MM.1S (cell line): ENCODE data around the gene RAD54L.
"Not testable (repeated sequence)": the region's sequence is repeated elsewhere in the genome, so short reads cannot be mapped to it uniquely, and the experiment has no call there.

Experiments
- DNase-seq: peaks from one replicate; pipeline ENCODE4 v3.0.0-alpha.2; 2015
- H2AFZ ChIP-seq: fragments of 300-600 bp; sonication (generic); 2 replicates; pipeline ENCODE4 v1.6.0; 2016; ENCODE audit warnings: antibody characterized with exemption, low read length
- H3F3A ChIP-seq: fragments of 300-600 bp; sonication (generic); 2 replicates; pipeline ENCODE4 v1.6.1; 2016; ENCODE audit warnings: mild to moderate bottlenecking, antibody characterized with exemption, low read length, moderate library complexity, mixed read lengths; ENCODE audit not compliant: insufficient read depth
- H3K27ac ChIP-seq: fragments of 300-600 bp; sonication (generic); 2 replicates; pipeline ENCODE4 v1.5.1; 2016; ENCODE audit warnings: mild to moderate bottlenecking, low read length
- H3K27me3 ChIP-seq: fragments of 300-600 bp; sonication (generic); replicated peaks from 2 replicates; pipeline ENCODE4 v1.6.0; 2016; ENCODE audit warnings: low read length; ENCODE audit not compliant: insufficient read depth
- H3K36me3 ChIP-seq: fragments of 300-600 bp; sonication (generic); replicated peaks from 2 replicates; pipeline ENCODE4 v1.6.1; 2016; ENCODE audit warnings: mild to moderate bottlenecking, low read length, mixed read lengths; ENCODE audit not compliant: insufficient read depth
- H3K4me1 ChIP-seq: fragments of 300-600 bp; sonication (generic); 2 replicates; pipeline ENCODE4 v1.6.1; 2016; ENCODE audit warnings: low read length, mixed read lengths
- H3K4me2 ChIP-seq: fragments of 300-600 bp; sonication (generic); 2 replicates; pipeline ENCODE4 v1.6.0; 2016; ENCODE audit warnings: low read depth, low read length
- H3K4me3 ChIP-seq: fragments of 300-600 bp; sonication (generic); 2 replicates; pipeline ENCODE4 v1.5.1; 2016; ENCODE audit warnings: low read length, mixed read lengths
- H3K79me2 ChIP-seq: fragments of 300-600 bp; sonication (generic); 2 replicates; pipeline ENCODE4 v1.6.1; 2016; ENCODE audit warnings: mixed run types, low read length, mixed read lengths
- H3K9ac ChIP-seq: fragments of 300-600 bp; sonication (generic); 2 replicates; pipeline ENCODE4 v1.6.1; 2016; ENCODE audit warnings: low read length, mixed read lengths
- H3K9me2 ChIP-seq: fragments of 300-600 bp; sonication (generic); replicated peaks from 2 replicates; pipeline ENCODE4 v1.6.1; 2016; ENCODE audit warnings: mild to moderate bottlenecking, low read length, mixed read lengths; ENCODE audit not compliant: insufficient read depth
- H3K9me3 ChIP-seq: fragments of 300-600 bp; sonication (generic); replicated peaks from 2 replicates; pipeline ENCODE4 v1.6.1; 2016; ENCODE audit warnings: mild to moderate bottlenecking, low read length, mixed read lengths; ENCODE audit not compliant: insufficient read depth
- H4K20me1 ChIP-seq: fragments of 300-600 bp; sonication (generic); 2 replicates; pipeline ENCODE4 v1.6.1; 2016; ENCODE audit warnings: mild to moderate bottlenecking, low read length, moderate library complexity, mixed read lengths; ENCODE audit not compliant: insufficient read depth
- EZH2 ChIP-seq: fragments of 300-600 bp; sonication (generic); optimal IDR thresholded peaks from 2 replicates; pipeline ENCODE3; 2017; ENCODE audit warnings: low read depth, mild to moderate bottlenecking, antibody characterized with exemption, low read length, mixed read lengths
- EZH2phosphoT487 ChIP-seq: fragments of 300-600 bp; sonication (generic); IDR thresholded peaks from 2 replicates; pipeline ENCODE4 v1.6.1; 2018; ENCODE audit warnings: antibody characterized with exemption, low read length
- TF ChIP-seq, protein P1 (sequence below): fragments of 300-600 bp; sonication (generic); IDR thresholded peaks from 2 replicates; pipeline ENCODE4 v1.5.1; 2016; ENCODE audit warnings: antibody characterized with exemption, low read length, mixed read lengths

Gene RAD54L

GRCh38 chr1:46310321-46310720, 62.8 kb downstream of the RAD54L start:
- no peak overlapping the region for H3K4me2 ChIP-seq

DNA sequence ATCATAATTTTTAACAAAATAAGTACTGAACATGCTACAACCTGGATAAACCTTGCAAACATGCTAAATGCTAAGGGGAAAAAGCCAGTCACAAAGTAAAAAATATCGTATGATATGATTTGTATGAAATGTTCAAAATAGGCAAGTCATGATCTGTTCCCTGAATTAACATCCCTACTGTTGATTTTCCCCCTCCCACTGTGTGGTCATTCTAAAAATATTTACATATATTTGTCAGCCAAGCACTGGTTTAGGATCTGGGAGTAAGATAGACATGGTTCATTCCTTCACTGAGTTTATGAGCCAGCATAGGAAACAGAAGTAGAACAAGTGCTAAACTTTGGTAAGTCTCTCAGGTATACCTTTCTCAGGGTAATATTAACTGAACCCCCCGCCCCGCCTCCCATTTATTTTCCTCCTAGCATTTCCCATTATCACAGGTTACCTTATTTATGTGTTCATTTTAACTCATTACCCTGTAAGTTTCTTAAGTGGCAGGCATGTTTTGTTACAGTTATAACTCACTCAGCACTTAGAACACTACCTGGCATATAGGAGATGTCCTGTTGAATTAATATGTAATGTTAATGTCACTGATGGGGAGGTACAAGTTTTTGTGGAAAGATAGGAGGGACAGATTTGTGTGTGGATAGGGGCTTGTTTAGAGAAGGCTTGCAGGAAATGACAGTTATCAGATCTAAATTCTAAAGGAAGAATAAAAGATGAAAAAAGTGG, 68.3 kb downstream of the RAD54L start:
- Histone ChIP-seq H3K9me3 (no peaks in the 10 kb centered on the region), H3K79me2 (peaks cover 19% of the 10 kb centered on the region), H3K9me2 (no peaks in the 10 kb centered on the region), H3K27me3 (no peaks in the 10 kb centered on the region), H2AFZ (no peak overlapping the region), H3K4me2 (no peak overlapping the region), H3K36me3 (peaks cover 5% of the 10 kb centered on the region; the same call in 1 of the 2 replicates), H3K27ac (no peak overlapping the region), H3K9ac (no peak overlapping the region), H4K20me1 (no peaks in the 10 kb centered on the region), H3K4me1 (no peaks in the 10 kb centered on the region), H3F3A (peaks cover 13% of the 10 kb centered on the region), H3K4me3 (no peak overlapping the region)
- TF ChIP-seq EZH2phosphoT487 = no peak
- no peak for TF ChIP-seq EZH2
- TF ChIP-seq, protein P1, sequence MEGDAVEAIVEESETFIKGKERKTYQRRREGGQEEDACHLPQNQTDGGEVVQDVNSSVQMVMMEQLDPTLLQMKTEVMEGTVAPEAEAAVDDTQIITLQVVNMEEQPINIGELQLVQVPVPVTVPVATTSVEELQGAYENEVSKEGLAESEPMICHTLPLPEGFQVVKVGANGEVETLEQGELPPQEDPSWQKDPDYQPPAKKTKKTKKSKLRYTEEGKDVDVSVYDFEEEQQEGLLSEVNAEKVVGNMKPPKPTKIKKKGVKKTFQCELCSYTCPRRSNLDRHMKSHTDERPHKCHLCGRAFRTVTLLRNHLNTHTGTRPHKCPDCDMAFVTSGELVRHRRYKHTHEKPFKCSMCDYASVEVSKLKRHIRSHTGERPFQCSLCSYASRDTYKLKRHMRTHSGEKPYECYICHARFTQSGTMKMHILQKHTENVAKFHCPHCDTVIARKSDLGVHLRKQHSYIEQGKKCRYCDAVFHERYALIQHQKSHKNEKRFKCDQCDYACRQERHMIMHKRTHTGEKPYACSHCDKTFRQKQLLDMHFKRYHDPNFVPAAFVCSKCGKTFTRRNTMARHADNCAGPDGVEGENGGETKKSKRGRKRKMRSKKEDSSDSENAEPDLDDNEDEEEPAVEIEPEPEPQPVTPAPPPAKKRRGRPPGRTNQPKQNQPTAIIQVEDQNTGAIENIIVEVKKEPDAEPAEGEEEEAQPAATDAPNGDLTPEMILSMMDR = no peak
- no peak for DNase-seq

More at GRCh38 chr1:46310321-46310720, 62.8 kb downstream of the RAD54L start:
- H3K9ac ChIP-seq = no peak overlapping the region
- peaks cover 6% of the 10 kb centered on the region; the same call in 1 of the 2 replicates for H3F3A ChIP-seq
- peaks cover 10% of the 10 kb centered on the region for H3K36me3 ChIP-seq
- TF ChIP-seq, protein P1 = no peak
- TF ChIP-seq EZH2 (no peak), EZH2phosphoT487 (no peak)
- H3K27ac ChIP-seq = no peak overlapping the region
- no peak for DNase-seq
- H3K9me3 ChIP-seq = no peaks in the 10 kb centered on the region
- H2AFZ ChIP-seq = no peak overlapping the region
- H3K9me2 ChIP-seq = no peaks in the 10 kb centered on the region
- H3K4me3 ChIP-seq = no peak overlapping the region
- peaks cover 29% of the 10 kb centered on the region for H4K20me1 ChIP-seq
- H3K27me3 ChIP-seq = no peaks in the 10 kb centered on the region
- peaks cover 69% of the 10 kb centered on the region for H3K79me2 ChIP-seq
- H3K4me1 ChIP-seq = no peaks in the 10 kb centered on the region

DNA sequence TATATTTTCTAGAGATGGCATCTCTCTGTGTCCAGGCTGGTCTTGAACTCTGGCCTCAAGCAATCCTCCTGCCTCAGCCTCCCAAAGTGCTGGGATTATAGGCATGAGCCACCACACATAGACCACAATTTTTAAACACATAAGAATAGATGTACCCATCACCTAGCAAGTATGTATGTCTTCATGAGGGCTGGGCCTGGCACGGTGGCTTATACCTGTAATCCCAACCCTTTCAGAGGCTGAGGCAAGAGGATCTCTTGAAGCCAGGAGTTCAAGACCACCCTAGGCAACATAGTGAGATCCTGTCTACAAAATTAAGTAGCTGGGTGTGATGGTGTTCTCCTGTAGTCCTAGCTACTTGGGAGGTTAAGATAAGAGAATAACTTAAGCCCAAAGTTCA, 69.8 kb downstream of the RAD54L start:
- no peak overlapping the region for H3K4me3 ChIP-seq
- peaks cover 13% of the 10 kb centered on the region for H3F3A ChIP-seq
- no peaks in the 10 kb centered on the region for H3K4me1 ChIP-seq
- H3K27me3 ChIP-seq = no peaks in the 10 kb centered on the region
- no peak overlapping the region for H3K9ac ChIP-seq
- no peak overlapping the region for H3K4me2 ChIP-seq
- H3K9me2 ChIP-seq = no peaks in the 10 kb centered on the region
- H3K79me2 ChIP-seq = peaks cover 9% of the 10 kb centered on the region; the same call in 1 of the 2 replicates
- H4K20me1 ChIP-seq = no peaks in the 10 kb centered on the region
- no peak for DNase-seq
- H2AFZ ChIP-seq = no peak overlapping the region
- H3K27ac ChIP-seq = no peak overlapping the region
- TF ChIP-seq EZH2phosphoT487 (no peak), EZH2 (no peak)
- TF ChIP-seq, protein P1 = no peak
- no peaks in the 10 kb centered on the region for H3K9me3 ChIP-seq
- peaks cover 5% of the 10 kb centered on the region; the same call in 1 of the 2 replicates for H3K36me3 ChIP-seq

- not testable (repeated sequence) for H3K79me2 ChIP-seq, H3K9me2 ChIP-seq, H3K27me3 ChIP-seq, H2AFZ ChIP-seq, H4K20me1 ChIP-seq, H3K4me1 ChIP-seq, H3K9ac ChIP-seq, H3K4me2 ChIP-seq, DNase-seq, H3K36me3 ChIP-seq, H3K9me3 ChIP-seq, H3K27ac ChIP-seq, H3K4me3 ChIP-seq
- H3F3A ChIP-seq = peaks cover 13% of the 10 kb centered on the region
Measured at GRCh38 chr1:46319301-46319700, 71.7 kb downstream of the RAD54L start.

GRCh38 chr1:46319960-46320914, 72.7 kb downstream of the RAD54L start:
- H3K4me1 ChIP-seq, H3K9me3 ChIP-seq, H3K79me2 ChIP-seq, H3K36me3 ChIP-seq, H3K9ac ChIP-seq, H3K9me2 ChIP-seq, DNase-seq, H2AFZ ChIP-seq, H3K4me2 ChIP-seq, H3K27ac ChIP-seq, H3K4me3 ChIP-seq, H4K20me1 ChIP-seq, H3K27me3 ChIP-seq: not testable (repeated sequence)
- peaks cover 14% of the 10 kb centered on the region for H3F3A ChIP-seq
